IMR-90 (cell line): ENCODE results near the gene NIPAL3. TPM values are rescaled to one million over a fixed set of nuclear protein-coding genes. Genes with fewer than 3 reads are reported as not detected.

ENCODE experiments used
- ATAC-seq: fragments of 200-7000 bp; cut with Tn5 transposase; 2 replicates; pipeline ENCODE4 v1.9.1; 2020; ENCODE audit warnings: low read depth, mild to moderate bottlenecking, moderate library complexity
- BruUV-seq: library from RNA; stranded (reverse); fragments of 400-500 nt; replicated peaks from 2 replicates; lab custom pipeline; 2021; lab: Mats Ljungman, UMichigan
- CTCF ChIA-PET: fragments of 300-600 bp; formaldehyde crosslinking; extraction: SDS; loops from one replicate; lab custom pipeline; 2021; ENCODE audit warnings: antibody characterized with exemption; lab: Yijun Ruan, JAX
- POLR2A ChIA-PET: fragments of 300-600 bp; sonication (Branson Sonifier 250); formaldehyde crosslinking; loops from one replicate; lab custom pipeline; 2022; ENCODE audit warnings: antibody characterized with exemption; ENCODE audit not compliant: unreplicated experiment; lab: Charles Lee
- DNase-seq: peaks from one replicate; pipeline ENCODE4 v3.0.0; 2013
- H2AFZ ChIP-seq: replicated peaks from 2 replicates; pipeline ENCODE3; 2013; ENCODE audit warnings: low read length, mild to moderate bottlenecking; ENCODE audit not compliant: poor library complexity
- H2AK5ac ChIP-seq: 2 replicates; pipeline ENCODE4 v1.6.1; 2013; ENCODE audit warnings: low read depth, low read length, inconsistent platforms
- H2AK9ac ChIP-seq: replicated peaks from 2 replicates; pipeline ENCODE3; 2013; ENCODE audit warnings: mild to moderate bottlenecking, low read depth, low read length, moderate library complexity; ENCODE audit not compliant: poor library complexity
- H2BK120ac ChIP-seq: 2 replicates; pipeline ENCODE4 v1.6.1; 2013; ENCODE audit warnings: low read depth, low read length, inconsistent platforms
- H2BK15ac ChIP-seq: 3 replicates; pipeline ENCODE4 v1.6.1; 2013; ENCODE audit warnings: low read depth, low read length, inconsistent platforms
- H2BK20ac ChIP-seq: 2 replicates; pipeline ENCODE4 v1.6.1; 2013; ENCODE audit warnings: low read depth, mild to moderate bottlenecking, inconsistent platforms, low read length, moderate library complexity
- H2BK5ac ChIP-seq: 2 replicates; pipeline ENCODE4 v1.6.1; 2013; ENCODE audit warnings: mild to moderate bottlenecking, low read depth, low read length, inconsistent platforms; ENCODE audit not compliant: poor library complexity, severe bottlenecking
- H3K14ac ChIP-seq: replicated peaks from 2 replicates; pipeline ENCODE4 v1.6.1; 2013; ENCODE audit warnings: low read depth, low read length, inconsistent platforms
- H3K18ac ChIP-seq: 2 replicates; pipeline ENCODE4 v1.6.1; 2013; ENCODE audit warnings: low read depth, low read length, control low read depth
- H3K23ac ChIP-seq: 2 replicates; pipeline ENCODE4 v1.6.1; 2013; ENCODE audit warnings: low read depth, low read length, inconsistent platforms
- H3K27ac ChIP-seq: 2 replicates; pipeline ENCODE4 v1.5.1; 2013; ENCODE audit warnings: mild to moderate bottlenecking, control low read depth, low read length; ENCODE audit not compliant: insufficient read depth
- H3K27me3 ChIP-seq: 2 replicates; pipeline ENCODE4 v1.6.1; 2013; ENCODE audit warnings: low read length; ENCODE audit not compliant: control insufficient read depth, insufficient read depth
- H3K36me3 ChIP-seq: 2 replicates; pipeline ENCODE4 v1.6.1; 2013; ENCODE audit warnings: low read length, mixed read lengths; ENCODE audit not compliant: control insufficient read depth, insufficient read depth
- H3K4ac ChIP-seq: 2 replicates; pipeline ENCODE4 v1.6.1; 2013; ENCODE audit warnings: low read depth, low read length, inconsistent platforms
- H3K4me1 ChIP-seq: 2 replicates; pipeline ENCODE4 v1.6.1; 2013; ENCODE audit warnings: low read length, mixed read lengths; ENCODE audit not compliant: control insufficient read depth, insufficient read depth
- H3K4me2 ChIP-seq: 2 replicates; pipeline ENCODE4 v1.6.1; 2013; ENCODE audit warnings: low read depth, mild to moderate bottlenecking, control low read depth, low read length, moderate library complexity
- H3K4me3 ChIP-seq: 2 replicates; pipeline ENCODE4 v1.5.1; 2013; ENCODE audit warnings: low read depth, mild to moderate bottlenecking, control low read depth, low read length, moderate library complexity; ENCODE audit not compliant: insufficient read depth
- H3K56ac ChIP-seq: 2 replicates; pipeline ENCODE4 v1.6.1; 2013; ENCODE audit warnings: low read length, inconsistent platforms; ENCODE audit not compliant: insufficient read depth; ENCODE audit errors: extremely low read depth
- H3K79me1 ChIP-seq, 2 experiments: 2 replicates each; pipeline ENCODE4 v1.6.1; 2013; ENCODE audit warnings: low read length in 2 of 2, inconsistent platforms in 1 of 2, low read depth in 1 of 2
- H3K9ac ChIP-seq: 2 replicates; pipeline ENCODE4 v1.6.1; 2013; ENCODE audit warnings: low read depth, low read length, control low read depth
- H3K9me1 ChIP-seq: 2 replicates; pipeline ENCODE4 v1.6.1; 2013; ENCODE audit warnings: low read length, inconsistent platforms; ENCODE audit not compliant: insufficient read depth
- H3K9me3 ChIP-seq: 2 replicates; pipeline ENCODE4 v1.6.1; 2013; ENCODE audit warnings: low read length; ENCODE audit not compliant: control insufficient read depth, insufficient read depth
- H4K20me1 ChIP-seq: 2 replicates; pipeline ENCODE4 v1.6.1; 2013; ENCODE audit warnings: low read length, inconsistent platforms; ENCODE audit not compliant: insufficient read depth
- H4K5ac ChIP-seq: 2 replicates; pipeline ENCODE4 v1.6.1; 2013; ENCODE audit warnings: mild to moderate bottlenecking, low read depth, low read length, control low read depth
- H4K8ac ChIP-seq, 2 experiments: 2 replicates each; pipeline ENCODE4 v1.6.1; 2013; ENCODE audit warnings: low read depth in 2 of 2, low read length in 2 of 2, control low read depth in 1 of 2, inconsistent platforms in 1 of 2
- H4K91ac ChIP-seq: 2 replicates; pipeline ENCODE4 v1.6.1; 2013; ENCODE audit warnings: low read depth, low read length, inconsistent platforms; ENCODE audit not compliant: insufficient read depth
- CEBPB ChIP-seq: IDR thresholded peaks from 2 replicates; pipeline ENCODE4 v1.6.1; 2012; ENCODE audit warnings: low read depth, low read length, improper control_type of control experiment
- CHD1 ChIP-seq: IDR thresholded peaks from 2 replicates; pipeline ENCODE4 v1.6.1; 2012; ENCODE audit warnings: low read depth, low read length, improper control_type of control experiment
- FOS ChIP-seq: fragments of 150-350 bp; IDR thresholded peaks from 2 replicates; pipeline ENCODE4 v1.6.1; 2016; ENCODE audit warnings: low read depth, low read length
- POLR2A ChIP-seq: IDR thresholded peaks from 2 replicates; pipeline ENCODE4 v1.6.1; 2012; ENCODE audit warnings: mild to moderate bottlenecking, low read depth, low read length
- WGBS, 2 experiments: methylation state at CpG; one replicate each; pipeline versions ENCODE4 v1.1.5 to v1.1.7; 2013; ENCODE audit warnings: missing lambda C conversion rate in 2 of 2; ENCODE audit not compliant: insufficient read length in 1 of 2; ENCODE audit errors: extremely low coverage in 2 of 2; 5-methylcytosine and 5-hydroxymethylcytosine counted together
- dilution Hi-C: fragments of 300-500 bp; cut with HindIII; formaldehyde crosslinking; loops from one replicate; pipeline ENCODE4 v1.14.3; 2018; ENCODE audit warnings: low sequenced_read_pairs; ENCODE audit not compliant: unreplicated experiment
- in situ Hi-C: fragments of 300-500 bp; cut with MboI; formaldehyde crosslinking; loops from 3 replicates; pipeline ENCODE4 v1.14.3; 2019; ENCODE audit warnings: low sequenced_read_pairs, inconsistent platforms, mixed read lengths
- intact Hi-C: fragments of 100-400 bp; cut with micrococcal nuclease; formaldehyde crosslinking; loops from 2 replicates; pipeline ENCODE4 v1.10.0; 2022
- polyA plus RNA-seq, 3 experiments: library from polyadenylated mRNA; depleted of rRNA; stranded (reverse); fragments of >200 nt; gene quantifications; 2 replicates each; pipeline ENCODE4 v1.2.3, GENCODE V29; 2012; ENCODE audit warnings: low replicate concordance in 1 of 3
- total RNA-seq: library from RNA; depleted of rRNA; stranded (reverse); fragments of >200 nt; gene quantifications from 2 replicates; pipeline ENCODE4 v1.2.3, GENCODE V29; 2012
- TF ChIP-seq, protein P1 (sequence below): conservative IDR thresholded peaks from 2 replicates; pipeline ENCODE4 v1.5.1; 2012; ENCODE audit warnings: mild to moderate bottlenecking, low read depth, low read length, improper control_type of control experiment

The NIPAL3 gene
- total and polyA plus RNA-seq, 2 of the 4 experiments (the other 2 are of a cell fraction), result 55.0 to 123 TPM

DNA sequence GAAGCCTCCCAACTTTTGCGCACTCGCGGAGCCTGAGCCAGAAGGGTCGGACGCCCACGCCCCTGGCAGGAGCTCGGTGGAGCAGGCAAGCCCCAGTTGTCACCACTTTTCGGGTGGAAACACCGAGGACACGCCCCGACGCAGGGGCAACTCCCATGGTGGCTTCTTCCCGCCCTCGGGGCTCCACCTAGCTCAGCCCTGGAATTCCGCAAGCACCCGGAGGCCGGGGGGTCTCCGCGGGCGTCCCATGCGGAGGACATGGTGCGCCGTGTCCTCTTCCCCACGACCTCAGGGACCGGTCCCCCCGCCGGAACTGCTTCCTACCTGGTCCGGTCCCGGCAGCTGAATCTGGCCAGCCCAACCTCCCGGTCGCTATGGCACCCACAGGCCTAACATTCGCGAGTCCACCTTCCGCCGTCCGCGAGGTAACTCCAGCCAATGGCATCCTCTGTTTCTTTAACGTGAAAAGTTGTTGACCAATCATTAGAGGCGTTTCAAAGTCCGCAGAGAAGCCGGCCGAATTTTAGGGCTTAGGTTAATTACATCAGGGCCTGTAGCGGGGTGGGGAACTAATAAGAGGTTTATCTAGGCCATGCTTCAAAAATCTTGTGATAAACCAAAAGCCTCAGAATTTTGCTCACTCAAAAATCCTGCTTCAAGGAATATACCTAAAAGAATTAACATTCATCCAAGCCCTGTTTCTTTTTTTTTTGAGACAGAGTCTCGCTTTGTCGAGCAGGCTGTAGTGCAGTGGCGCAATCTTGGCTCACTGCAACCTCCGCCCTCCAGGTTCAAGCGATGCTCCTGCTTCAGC, 2.0 kb upstream of the NIPAL3 start, which contains the start of gene STPG1:
Gene STPG1, minus strand, starts transcription at position 433 of the 814 bp plus-strand sequence. CDS start 12,394 bp downstream, outside the sequence.
- H3K23ac ChIP-seq, result peak within 1 kb of the TSS; percentile 41
- peak within 1 kb of the TSS; percentile 41 for H3K18ac ChIP-seq
- H3K36me3 ChIP-seq, result no peaks in the 10 kb centered on the region
- 9% methylated on average over 26 of the region's 48 CpGs; no CpG with 5 or more reads in 1 of the 2 experiments for WGBS, 2 experiments
- peak within 1 kb of the TSS; percentile 82 for H3K9ac ChIP-seq
- 0 out of 2 replicates have a peak within 1 kb of the TSS, but pooled peaks have one; percentile 21 for H2AK5ac ChIP-seq
- H2BK5ac ChIP-seq, result peak within 1 kb of the TSS; percentile 77
- peak within 1 kb of the TSS; percentile 60 for H4K5ac ChIP-seq
- dilution Hi-C loops (no loop called here), intact Hi-C loops (loop anchor here (10.0 kb wide), 1 partner anchor 331 kb away; the partner anchor contains the start of gene CLIC4), in situ Hi-C loops (no loop called here)
- peak; percentile 77 for DNase-seq
- H3K9me3 ChIP-seq, result no peaks in the 10 kb centered on the region
- peak within 1 kb of the TSS; percentile 80 for H3K14ac ChIP-seq
- ChIA-PET CTCF (interaction anchor here (0.7 to 1.2 kb wide), 3 partner anchors 21 to 322 kb away, joined by 3 to 4 read pairs (median 3); no protein-coding TSS in a partner anchor), POLR2A (no interaction called here)
- peaks cover 27 to 54% of the 10 kb centered on the region in 2 experiments for H3K79me1 ChIP-seq
- H4K91ac ChIP-seq, result peak within 1 kb of the TSS; percentile 73
- BruUV-seq, result no TSS peak
- no peaks in the 10 kb centered on the region for H4K20me1 ChIP-seq
- peak within 1 kb of the TSS; percentile 62 for H3K4me3 ChIP-seq
- H2AFZ ChIP-seq, result peak within 1 kb of the TSS; percentile 95
- H3K4ac ChIP-seq, result peak within 1 kb of the TSS; percentile 88
- peak; percentile 46 for ATAC-seq
- no peaks in the 10 kb centered on the region for H3K27me3 ChIP-seq
- H2BK120ac ChIP-seq, result peak within 1 kb of the TSS; percentile 76
- TF ChIP-seq POLR2A (peak; percentile 61), CEBPB (0 out of 2 replicates have a peak, but pooled peaks have one; percentile 26), FOS (peak; percentile 20; the same call in 1 of the 2 replicates), CHD1 (no peak)
- TF ChIP-seq, protein P1, sequence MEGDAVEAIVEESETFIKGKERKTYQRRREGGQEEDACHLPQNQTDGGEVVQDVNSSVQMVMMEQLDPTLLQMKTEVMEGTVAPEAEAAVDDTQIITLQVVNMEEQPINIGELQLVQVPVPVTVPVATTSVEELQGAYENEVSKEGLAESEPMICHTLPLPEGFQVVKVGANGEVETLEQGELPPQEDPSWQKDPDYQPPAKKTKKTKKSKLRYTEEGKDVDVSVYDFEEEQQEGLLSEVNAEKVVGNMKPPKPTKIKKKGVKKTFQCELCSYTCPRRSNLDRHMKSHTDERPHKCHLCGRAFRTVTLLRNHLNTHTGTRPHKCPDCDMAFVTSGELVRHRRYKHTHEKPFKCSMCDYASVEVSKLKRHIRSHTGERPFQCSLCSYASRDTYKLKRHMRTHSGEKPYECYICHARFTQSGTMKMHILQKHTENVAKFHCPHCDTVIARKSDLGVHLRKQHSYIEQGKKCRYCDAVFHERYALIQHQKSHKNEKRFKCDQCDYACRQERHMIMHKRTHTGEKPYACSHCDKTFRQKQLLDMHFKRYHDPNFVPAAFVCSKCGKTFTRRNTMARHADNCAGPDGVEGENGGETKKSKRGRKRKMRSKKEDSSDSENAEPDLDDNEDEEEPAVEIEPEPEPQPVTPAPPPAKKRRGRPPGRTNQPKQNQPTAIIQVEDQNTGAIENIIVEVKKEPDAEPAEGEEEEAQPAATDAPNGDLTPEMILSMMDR, result no peak
- peak within 1 kb of the TSS; percentile 94 for H2AK9ac ChIP-seq
- peak within 1 kb of the TSS; percentile 16; the same call in 1 of the 2 replicates for H2BK20ac ChIP-seq
- H3K9me1 ChIP-seq, result peaks cover 13% of the 10 kb centered on the region
- peak within 1 kb of the TSS; percentile 68 to 82 for H4K8ac ChIP-seq
- peak within 1 kb of the TSS; percentile 25; the same call in 1 of the 2 replicates for H3K56ac ChIP-seq
- H2BK15ac ChIP-seq, result peak within 1 kb of the TSS; percentile 62; the same call in 2 of the 3 replicates
- peaks cover 9% of the 10 kb centered on the region for H3K4me1 ChIP-seq
- H3K4me2 ChIP-seq, result peak within 1 kb of the TSS; percentile 96
- peak within 1 kb of the TSS; percentile 19 for H3K27ac ChIP-seq
